Body of pancreas (tissue), 4 donors: ENCODE measurements around the gene HEBP2. TPM values are rescaled to one million over a fixed set of nuclear protein-coding genes. Genes with fewer than 3 reads are reported as not detected.
"Not testable (repeated sequence)": the region's sequence is repeated elsewhere in the genome, so short reads cannot be mapped to it uniquely, and the experiment has no call there.

Experiments
- ATAC-seq: fragments of 150-250 bp; one replicate; pipeline ENCODE4 v1.9.1; 2016
- DNase-seq, 4 donors: peaks; one replicate each; pipeline ENCODE4 v3.0.0-alpha.2; 2019
- H3K27ac ChIP-seq, 4 donors: fragments of 200-600 bp; sonication (generic); 1 replicate in 3 of 4; 2 replicates in 1 of 4; pipeline versions ENCODE4 v1.5.1 to v1.6.1; 2016 to 2019; ENCODE audit warnings: mild to moderate bottlenecking in 1 of 4, mixed read lengths in 1 of 4, moderate library complexity in 1 of 4
- H3K27me3 ChIP-seq, 2 donors: fragments of 200-600 bp; sonication (generic); one replicate each; pipeline ENCODE4 v1.6.0; 2016; ENCODE audit warnings: mild to moderate bottlenecking in 1 of 2
- H3K36me3 ChIP-seq, 2 donors: fragments of 200-600 bp; sonication (generic); replicated peaks in 1 of 2; 2 replicates each; pipeline ENCODE4 v1.5.1; 2016; ENCODE audit warnings: low read depth in 2 of 2; ENCODE audit not compliant: insufficient read depth in 1 of 2
- H3K4me1 ChIP-seq: fragments of 200-600 bp; sonication (generic); one replicate; pipeline ENCODE4 v1.6.0; 2016
- H3K4me3 ChIP-seq, 2 donors: fragments of 200-600 bp; sonication (generic); 1 replicate in 1 of 2; 2 replicates in 1 of 2; pipeline ENCODE4 v1.5.1; 2016 to 2019
- H3K9me3 ChIP-seq, 3 donors: fragments of 200-600 bp; sonication (generic); 1 replicate in 2 of 3; 2 replicates in 1 of 3; pipeline ENCODE4 v1.5.1; 2016
- POLR2A ChIP-seq, 3 donors: fragments of 450-650 bp; IDR thresholded peaks; one replicate each; pipeline ENCODE4 v1.6.1; 2016; ENCODE audit warnings: antibody characterized with exemption in 3 of 3, mild to moderate bottlenecking in 2 of 3
- WGBS, 2 donors: methylation state at CpG; one replicate each; pipeline ENCODE4 v1.1.5; 2017; 5-methylcytosine and 5-hydroxymethylcytosine counted together
- intact Hi-C: fragments of 100-400 bp; cut with DNase I; formaldehyde crosslinking; loops from one replicate; pipeline ENCODE4 v1.15.1; 2023
- total RNA-seq, 2 donors: library from RNA; depleted of rRNA; stranded (reverse); fragments of >200 nt; gene quantifications; one replicate each; pipeline ENCODE4 v1.1.0, GENCODE V29; 2016
- TF ChIP-seq, protein P1 (sequence below), 7 experiments: fragments of 450-650 bp in 4 of 7; fragments of 200-600 bp in 3 of 7; sonication (generic) in 3 of 7; IDR thresholded peaks; one replicate each; pipeline ENCODE4 v1.5.1; 2016 to 2019; ENCODE audit warnings: antibody characterized with exemption in 7 of 7

HEBP2 gene, protein sequence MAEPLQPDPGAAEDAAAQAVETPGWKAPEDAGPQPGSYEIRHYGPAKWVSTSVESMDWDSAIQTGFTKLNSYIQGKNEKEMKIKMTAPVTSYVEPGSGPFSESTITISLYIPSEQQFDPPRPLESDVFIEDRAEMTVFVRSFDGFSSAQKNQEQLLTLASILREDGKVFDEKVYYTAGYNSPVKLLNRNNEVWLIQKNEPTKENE
- total RNA-seq, result 100 to 1,000 TPM in 1 of 2 donors, 10 to 100 TPM in 1; 33.2 to 181 TPM

- intact Hi-C loops, result no loop called here
- peaks cover 4 to 20% of the 10 kb centered on the region in 2 donors for H3K36me3 ChIP-seq
- H3K9me3 ChIP-seq, result no peaks in the 10 kb centered on the region
- peak within 1 kb of the TSS; percentile 90 to 97 (median 94) for H3K27ac ChIP-seq
- H3K27me3 ChIP-seq, result no peaks in the 10 kb centered on the region
- ATAC-seq, result peak; percentile 96
- peak; percentile 98 to 99 (median 98) for DNase-seq
- H3K4me1 ChIP-seq, result peaks cover 18% of the 10 kb centered on the region
- peak within 1 kb of the TSS; percentile 10 to 43 for H3K4me3 ChIP-seq
- TF ChIP-seq POLR2A (IDR thresholded peaks at IDR 0.05), result peak; percentile 81 to 94 (median 92)
- TF ChIP-seq, protein P1, sequence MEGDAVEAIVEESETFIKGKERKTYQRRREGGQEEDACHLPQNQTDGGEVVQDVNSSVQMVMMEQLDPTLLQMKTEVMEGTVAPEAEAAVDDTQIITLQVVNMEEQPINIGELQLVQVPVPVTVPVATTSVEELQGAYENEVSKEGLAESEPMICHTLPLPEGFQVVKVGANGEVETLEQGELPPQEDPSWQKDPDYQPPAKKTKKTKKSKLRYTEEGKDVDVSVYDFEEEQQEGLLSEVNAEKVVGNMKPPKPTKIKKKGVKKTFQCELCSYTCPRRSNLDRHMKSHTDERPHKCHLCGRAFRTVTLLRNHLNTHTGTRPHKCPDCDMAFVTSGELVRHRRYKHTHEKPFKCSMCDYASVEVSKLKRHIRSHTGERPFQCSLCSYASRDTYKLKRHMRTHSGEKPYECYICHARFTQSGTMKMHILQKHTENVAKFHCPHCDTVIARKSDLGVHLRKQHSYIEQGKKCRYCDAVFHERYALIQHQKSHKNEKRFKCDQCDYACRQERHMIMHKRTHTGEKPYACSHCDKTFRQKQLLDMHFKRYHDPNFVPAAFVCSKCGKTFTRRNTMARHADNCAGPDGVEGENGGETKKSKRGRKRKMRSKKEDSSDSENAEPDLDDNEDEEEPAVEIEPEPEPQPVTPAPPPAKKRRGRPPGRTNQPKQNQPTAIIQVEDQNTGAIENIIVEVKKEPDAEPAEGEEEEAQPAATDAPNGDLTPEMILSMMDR (IDR thresholded peaks at IDR 0.05), result peak; percentile 19 to 78 (median 48)
- 1% methylated on average over 68 of the region's 92 CpGs; no CpG with 5 or more reads in 1 of the 2 donors for WGBS, 2 donors
These were observed at the start of gene HEBP2 for GRCh38 chr6:138403801-138404665. TSS of gene HEBP2 (plus strand) at chr6:138404223. CDS start at chr6:138404496, 273 bp downstream.

DNA sequence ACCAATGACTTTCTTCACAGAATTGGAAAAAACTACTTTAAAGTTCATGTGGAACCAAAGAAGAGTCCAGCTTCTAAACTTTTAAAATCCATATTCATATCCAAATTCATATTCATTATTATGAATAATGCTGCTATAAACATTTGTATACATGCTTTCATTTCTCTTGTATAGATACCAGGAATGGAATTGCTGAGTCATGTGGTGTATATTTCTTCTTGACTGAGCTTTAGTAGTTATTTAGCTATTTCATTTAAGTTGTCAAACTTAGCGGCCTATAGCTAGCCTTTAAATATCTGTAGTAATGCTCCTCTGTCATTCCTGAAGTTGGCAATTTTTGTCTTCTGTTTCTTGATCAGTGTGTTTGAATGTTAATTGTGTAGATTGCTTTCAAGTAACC, 46.1 kb upstream of the HEBP2 start:
- H3K4me1 ChIP-seq, result no peaks in the 10 kb centered on the region
- no peak for DNase-seq
- no peak overlapping the region for H3K4me3 ChIP-seq
- TF ChIP-seq, protein P1 (IDR thresholded peaks at IDR 0.05), result no peak
- TF ChIP-seq POLR2A (IDR thresholded peaks at IDR 0.05), result no peak
- no peak overlapping the region for H3K27ac ChIP-seq
- no peak for ATAC-seq
- no peaks in the 10 kb centered on the region for H3K9me3 ChIP-seq
- H3K27me3 ChIP-seq, result no peaks in the 10 kb centered on the region
- H3K36me3 ChIP-seq, result no peaks in the 10 kb centered on the region
- WGBS, 2 donors, result 81 to 92% methylated on average over 1 of the region's 1 CpG
- intact Hi-C loops, result no loop called here

DNA sequence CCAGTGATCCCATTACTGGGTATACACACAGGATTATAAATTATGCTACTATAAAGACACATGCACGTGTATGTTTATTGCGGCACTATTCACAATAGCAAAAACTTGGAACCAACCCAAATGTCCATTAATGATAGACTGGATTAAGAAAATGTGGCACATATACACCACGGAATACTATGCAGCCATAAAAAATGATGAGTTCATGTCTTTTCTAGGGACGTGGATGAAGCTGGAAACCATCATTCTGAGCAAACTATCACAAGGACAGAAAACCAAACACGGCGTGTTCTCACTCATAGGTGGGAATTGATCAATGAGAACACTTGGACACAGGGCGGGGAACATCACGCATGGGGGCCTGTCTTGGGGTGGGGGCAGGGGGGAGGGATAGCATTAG, 35.3 kb upstream of the HEBP2 start:
- H3K27ac ChIP-seq, H3K4me1 ChIP-seq, H3K27me3 ChIP-seq, H3K4me3 ChIP-seq, intact Hi-C loops, ATAC-seq, H3K9me3 ChIP-seq, H3K36me3 ChIP-seq, DNase-seq: not testable (repeated sequence)
- 93 to 95% methylated on average over 8 of the region's 8 CpGs for WGBS, 2 donors

GRCh38 chr6:138370631-138371451, 33.2 kb upstream of the HEBP2 start:
- Histone ChIP-seq H3K9me3 (no peaks in the 10 kb centered on the region), H3K36me3 (no peaks in the 10 kb centered on the region), H3K27me3 (no peaks in the 10 kb centered on the region), H3K4me3 (no peak overlapping the region), H3K27ac (no peak overlapping the region), H3K4me1 (peaks cover 10% of the 10 kb centered on the region)
- ATAC-seq, result no peak
- WGBS, 2 donors, result 48 to 55% methylated on average over 9 of the region's 9 CpGs
- intact Hi-C loops, result no loop called here
- TF ChIP-seq, protein P1 (IDR thresholded peaks at IDR 0.05), result no peak
- TF ChIP-seq POLR2A (IDR thresholded peaks at IDR 0.05), result no peak
- peak in 2 of 4 donors; percentile 8 to 27 for DNase-seq

DNA sequence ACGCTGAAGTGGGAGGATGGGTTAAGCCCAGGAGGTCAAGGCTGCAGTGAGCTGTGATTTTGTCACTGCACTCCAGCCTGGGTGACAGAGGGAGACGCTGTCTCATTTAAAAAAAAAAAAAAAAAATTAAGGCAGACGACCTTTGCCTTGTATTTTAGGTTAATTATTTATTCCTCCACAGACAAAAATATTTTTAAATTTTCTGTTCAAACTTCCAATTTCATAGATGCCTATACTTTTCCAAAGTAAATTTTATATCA, 32.6 kb upstream of the HEBP2 start:
- Histone ChIP-seq H3K36me3 (no peaks in the 10 kb centered on the region), H3K9me3 (no peaks in the 10 kb centered on the region), H3K27me3 (no peaks in the 10 kb centered on the region), H3K4me1 (peaks cover 10% of the 10 kb centered on the region), H3K27ac (no peak overlapping the region), H3K4me3 (no peak overlapping the region)
- no peak for DNase-seq
- WGBS, 2 donors, result 11 to 21% methylated on average over 3 of the region's 3 CpGs
- TF ChIP-seq, protein P1 (IDR thresholded peaks at IDR 0.05), result no peak
- TF ChIP-seq POLR2A (IDR thresholded peaks at IDR 0.05), result no peak
- no peak for ATAC-seq
- intact Hi-C loops, result no loop called here
